Lower leg skin (tissue), 3 donors: ENCODE data around the gene C1orf159.

Experiments
- POLR2A ChIP-seq, 2 donors: fragments of 450-650 bp; IDR thresholded peaks; one replicate each; pipeline ENCODE4 v1.6.1; 2016 to 2017; ENCODE audit warnings: antibody characterized with exemption in 2 of 2, mild to moderate bottlenecking in 1 of 2, moderate library complexity in 1 of 2
- TF ChIP-seq, protein P1 (sequence below), 3 donors: fragments of 450-650 bp; IDR thresholded peaks; one replicate each; pipeline ENCODE4 v1.5.1; 2016; ENCODE audit warnings: antibody characterized with exemption in 3 of 3, mild to moderate bottlenecking in 3 of 3, moderate library complexity in 2 of 3

DNA sequence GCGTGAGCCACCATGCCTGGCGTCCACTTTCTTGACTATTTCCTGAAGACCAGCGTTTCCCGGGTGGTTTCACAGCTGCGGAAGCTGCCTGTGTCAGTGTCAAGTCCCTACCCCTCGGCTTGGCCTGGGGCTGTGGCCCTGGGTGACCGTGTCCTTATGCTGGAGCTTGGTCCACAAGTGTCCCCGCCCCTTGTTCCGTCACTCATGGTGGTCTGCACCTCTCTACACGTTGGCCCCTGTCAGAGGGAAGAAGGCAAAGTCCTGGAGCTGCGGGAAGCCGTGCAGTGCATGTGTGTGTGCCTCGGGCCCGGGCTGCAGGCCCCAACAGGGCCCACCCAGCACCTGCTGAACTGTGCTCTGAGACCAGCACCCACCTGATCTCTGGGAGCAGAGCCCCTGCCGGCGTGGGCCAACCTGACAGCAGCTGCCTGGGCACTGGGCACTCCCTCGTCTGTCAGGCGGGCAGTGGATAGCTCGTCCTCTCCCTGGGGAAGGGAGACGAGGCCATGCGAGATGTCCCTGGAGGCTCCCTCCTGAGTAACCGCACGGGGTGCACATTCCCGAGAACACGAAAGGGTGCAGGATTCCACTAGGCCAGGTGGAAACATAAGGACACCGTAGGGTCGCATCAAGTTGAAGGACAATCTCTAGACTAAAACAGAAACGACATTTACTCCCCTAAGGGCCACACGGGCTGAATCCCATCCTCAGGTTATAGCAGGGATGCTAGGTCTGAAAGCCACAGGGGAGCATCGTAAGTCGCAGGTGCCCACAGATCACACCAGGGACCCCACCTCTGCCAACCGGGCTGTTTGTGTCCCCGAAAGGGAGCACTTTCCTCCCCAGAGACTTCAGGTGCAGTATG lies 2.4 kb upstream of the C1orf159 start:
- TF ChIP-seq POLR2A (IDR thresholded peaks at IDR 0.05), result no peak
- TF ChIP-seq, protein P1, sequence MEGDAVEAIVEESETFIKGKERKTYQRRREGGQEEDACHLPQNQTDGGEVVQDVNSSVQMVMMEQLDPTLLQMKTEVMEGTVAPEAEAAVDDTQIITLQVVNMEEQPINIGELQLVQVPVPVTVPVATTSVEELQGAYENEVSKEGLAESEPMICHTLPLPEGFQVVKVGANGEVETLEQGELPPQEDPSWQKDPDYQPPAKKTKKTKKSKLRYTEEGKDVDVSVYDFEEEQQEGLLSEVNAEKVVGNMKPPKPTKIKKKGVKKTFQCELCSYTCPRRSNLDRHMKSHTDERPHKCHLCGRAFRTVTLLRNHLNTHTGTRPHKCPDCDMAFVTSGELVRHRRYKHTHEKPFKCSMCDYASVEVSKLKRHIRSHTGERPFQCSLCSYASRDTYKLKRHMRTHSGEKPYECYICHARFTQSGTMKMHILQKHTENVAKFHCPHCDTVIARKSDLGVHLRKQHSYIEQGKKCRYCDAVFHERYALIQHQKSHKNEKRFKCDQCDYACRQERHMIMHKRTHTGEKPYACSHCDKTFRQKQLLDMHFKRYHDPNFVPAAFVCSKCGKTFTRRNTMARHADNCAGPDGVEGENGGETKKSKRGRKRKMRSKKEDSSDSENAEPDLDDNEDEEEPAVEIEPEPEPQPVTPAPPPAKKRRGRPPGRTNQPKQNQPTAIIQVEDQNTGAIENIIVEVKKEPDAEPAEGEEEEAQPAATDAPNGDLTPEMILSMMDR (IDR thresholded peaks at IDR 0.05), result no peak
